Loucy (cell line): ENCODE measurements around the gene USB1.

Experiments used
- CTCF ChIP-seq: fragments of 200-600 bp; sonication (generic); conservative IDR thresholded peaks from 2 replicates; pipeline ENCODE4 v1.5.1; 2014; ENCODE audit warnings: mild to moderate bottlenecking, antibody characterized with exemption, low read length
- EZH2phosphoT487 ChIP-seq: fragments of 200-600 bp; IDR thresholded peaks from 2 replicates; pipeline ENCODE4 v1.6.1; 2018; ENCODE audit warnings: antibody characterized with exemption, mild to moderate bottlenecking, moderate library complexity, borderline replicate concordance

- TF ChIP-seq EZH2phosphoT487, result no peak
- TF ChIP-seq CTCF, result no peak
Measured at GRCh38 chr16:58044266-58045019, 43.2 kb downstream of the USB1 start.
